Measurements from ENCODE around the gene FARSA. TPM values are rescaled to one million over a fixed set of nuclear protein-coding genes. Genes with fewer than 3 reads are reported as not detected.

The FARSA gene
- total RNA-seq, 2 donors from 2014 or later: 31.8 to 76.8 TPM

DNA sequence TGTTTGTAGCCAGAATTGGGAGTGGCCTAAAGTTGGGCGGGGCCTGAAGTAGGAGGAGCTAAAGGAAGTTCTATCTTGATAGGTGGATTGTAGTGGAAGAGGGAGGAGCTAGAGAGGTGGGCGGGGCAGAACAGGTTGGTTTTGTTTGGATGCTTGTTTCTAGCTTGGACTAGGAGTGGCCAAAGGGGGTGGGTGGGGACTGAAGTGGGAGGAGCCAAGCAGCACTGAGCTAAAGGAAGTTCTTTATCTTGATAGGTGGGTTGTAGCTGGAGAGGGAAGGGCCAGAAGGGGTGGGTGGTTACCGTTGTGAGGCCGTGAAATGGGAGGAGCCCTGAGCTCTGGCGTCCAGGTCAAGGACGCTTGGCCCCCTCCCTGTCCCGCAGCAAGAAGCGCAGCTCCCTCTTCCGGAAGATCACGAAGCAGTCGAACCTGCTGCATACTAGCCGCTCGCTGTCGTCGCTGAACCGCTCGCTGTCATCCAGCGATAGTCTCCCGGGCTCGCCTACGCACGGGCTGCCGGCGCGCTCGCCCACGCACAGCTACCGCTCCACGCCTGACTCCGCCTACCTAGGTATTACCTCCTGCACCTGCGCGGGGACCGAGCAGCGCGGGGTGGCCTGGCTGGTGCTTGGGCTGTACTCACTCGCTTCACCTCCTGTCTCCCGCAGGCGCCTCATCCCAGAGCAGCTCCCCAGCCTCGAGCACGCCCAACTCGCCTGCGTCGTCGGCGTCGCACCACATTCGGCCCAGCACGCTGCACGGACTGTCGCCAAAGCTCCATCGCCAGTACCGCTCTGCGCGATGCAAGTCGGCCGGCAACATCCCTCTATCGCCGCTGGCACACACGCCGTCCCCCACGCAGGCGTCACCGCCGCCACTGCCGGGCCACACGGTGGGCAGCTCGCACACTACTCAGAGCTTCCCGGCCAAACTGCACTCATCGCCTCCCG lies 60.3 kb downstream of the FARSA start:
- DNase-seq (ENCODE audit: low spot score) (no peak), ATAC-seq (ENCODE audit: insufficient number of reproducible peaks, low FRiP score, low read depth) (no peak)
- H3K4me3 ChIP-seq: no peak overlapping the region
- TF ChIP-seq CTCF (IDR thresholded peaks at IDR 0.05): no peak
- H3K36me3 ChIP-seq: peaks cover 11% of the 10 kb centered on the region
- H3K4me1 ChIP-seq (ENCODE audit: control insufficient read depth in 1 of 2, low read depth in 2 of 2): no peaks in the 10 kb centered on the region
- H3K27me3 ChIP-seq (replicated peaks; ENCODE audit: insufficient read depth): no peaks in the 10 kb centered on the region
- no peaks in the 10 kb centered on the region for H3K9me3 ChIP-seq
- H3K27ac ChIP-seq: no peak overlapping the region

Other genes with a start within 250 kb of the FARSA start
- gene GNG14, start 245.7 kb downstream of the FARSA start, total RNA-seq: not detected
- 1 to 10 TPM; 3.0 to 3.9 TPM for gene FBXW9, start 237.1 kb downstream of the FARSA start, total RNA-seq
- gene TNPO2, start 209.8 kb downstream of the FARSA start, total RNA-seq: 10 to 100 TPM; 79.0 to 88.9 TPM
- gene TRIR, start 199.0 kb downstream of the FARSA start, total RNA-seq: 100 to 1,000 TPM; 252 to 308 TPM
- 10 to 100 TPM; 30.7 to 50.0 TPM for gene GET3, start 196.2 kb downstream of the FARSA start, total RNA-seq
- gene BEST2, start 181.9 kb downstream of the FARSA start, total RNA-seq: not detected
- 100 to 1,000 TPM in 1 of 2 donors, 10 to 100 TPM in 1; 22.6 to 102 TPM for gene HOOK2, start 158.2 kb downstream of the FARSA start, total RNA-seq
- 1,000 to 10,000 TPM in 1 of 2 donors, 100 to 1,000 TPM in 1; 698 to 2,087 TPM for gene JUNB, start 142.2 kb downstream of the FARSA start, total RNA-seq
- 100 to 1,000 TPM; 107 to 235 TPM for gene PRDX2, start 131.9 kb downstream of the FARSA start, total RNA-seq
- gene THSD8, start 131.6 kb downstream of the FARSA start, total RNA-seq: not detected
- gene RNASEH2A, start 127.1 kb downstream of the FARSA start, total RNA-seq: 1 to 10 TPM; 3.0 to 7.9 TPM
- gene RTBDN, start 99.1 kb downstream of the FARSA start, total RNA-seq: not detected
- not detected for gene MAST1, start 95.2 kb downstream of the FARSA start, total RNA-seq
- 10 to 100 TPM; 24.0 to 53.3 TPM for gene DNASE2, start 52.3 kb downstream of the FARSA start, total RNA-seq
- not detected for gene KLF1, start 46.5 kb downstream of the FARSA start, total RNA-seq
- gene GCDH, start 42.6 kb downstream of the FARSA start, total RNA-seq: 10 to 100 TPM; 30.2 to 60.7 TPM
- gene SYCE2, start 14.4 kb downstream of the FARSA start, total RNA-seq: not detected
- gene CALR, start 4.9 kb upstream of the FARSA start, total RNA-seq: 100 to 1,000 TPM; 415 to 467 TPM
- 100 to 1,000 TPM; 116 to 130 TPM for gene RAD23A, start 12.2 kb upstream of the FARSA start, total RNA-seq
- gene GADD45GIP1, start 23.5 kb upstream of the FARSA start, total RNA-seq: 10 to 100 TPM; 30.2 to 42.8 TPM
- gene DAND5, start 35.9 kb upstream of the FARSA start, total RNA-seq: not detected
- 100 to 1,000 TPM; 126 to 145 TPM for gene NFIX, start 61.8 kb upstream of the FARSA start, total RNA-seq
- 10 to 100 TPM; 10.6 to 36.1 TPM for gene LYL1, start 169.1 kb upstream of the FARSA start, total RNA-seq
- gene TRMT1, start 183.0 kb upstream of the FARSA start, total RNA-seq: 10 to 100 TPM; 35.3 to 52.3 TPM
- 10 to 100 TPM; 27.2 to 28.8 TPM for gene NACC1, start 184.6 kb upstream of the FARSA start, total RNA-seq
- 10 to 100 TPM; 30.8 to 83.4 TPM for gene STX10, start 216.7 kb upstream of the FARSA start, total RNA-seq
- 100 to 1,000 TPM; 125 to 440 TPM for gene IER2, start 216.7 kb upstream of the FARSA start, total RNA-seq